Activated naive CD8-positive, alpha-beta T cell (primary cell): ENCODE measurements around the gene ACOT7.
"Not testable (repeated sequence)": the region's sequence is repeated elsewhere in the genome, so short reads cannot be mapped to it uniquely, and the experiment has no call there.

ENCODE experiments used
- H3K27ac Mint-ChIP-seq: one replicate; pipeline ENCODE4 v1.8.0; 2021; ENCODE audit warnings: mixed read lengths
- H3K27me3 Mint-ChIP-seq: one replicate; pipeline ENCODE4 v1.8.0; 2021; ENCODE audit warnings: mixed read lengths
- H3K36me3 Mint-ChIP-seq: one replicate; pipeline ENCODE4 v1.8.0; 2021; ENCODE audit warnings: mixed read lengths
- H3K4me1 Mint-ChIP-seq: one replicate; pipeline ENCODE4 v1.8.0; 2021; ENCODE audit warnings: low read depth, mixed read lengths
- H3K4me3 Mint-ChIP-seq: one replicate; pipeline ENCODE4 v1.8.0; 2021; ENCODE audit warnings: mild to moderate bottlenecking, mixed read lengths
- H3K9me3 Mint-ChIP-seq: one replicate; pipeline ENCODE4 v1.8.0; 2021; ENCODE audit warnings: low read depth, mixed read lengths

ACOT7 gene

GRCh38 chr1:6222636-6223035, 170.9 kb downstream of the ACOT7 start:
- Mint-ChIP-seq H3K36me3 (peaks cover 10% of the 10 kb centered on the region), H3K9me3 (no peaks in the 10 kb centered on the region), H3K4me1 (no peaks in the 10 kb centered on the region), H3K27me3 (no peaks in the 10 kb centered on the region), H3K4me3 (no peak overlapping the region), H3K27ac (no peak overlapping the region)

DNA sequence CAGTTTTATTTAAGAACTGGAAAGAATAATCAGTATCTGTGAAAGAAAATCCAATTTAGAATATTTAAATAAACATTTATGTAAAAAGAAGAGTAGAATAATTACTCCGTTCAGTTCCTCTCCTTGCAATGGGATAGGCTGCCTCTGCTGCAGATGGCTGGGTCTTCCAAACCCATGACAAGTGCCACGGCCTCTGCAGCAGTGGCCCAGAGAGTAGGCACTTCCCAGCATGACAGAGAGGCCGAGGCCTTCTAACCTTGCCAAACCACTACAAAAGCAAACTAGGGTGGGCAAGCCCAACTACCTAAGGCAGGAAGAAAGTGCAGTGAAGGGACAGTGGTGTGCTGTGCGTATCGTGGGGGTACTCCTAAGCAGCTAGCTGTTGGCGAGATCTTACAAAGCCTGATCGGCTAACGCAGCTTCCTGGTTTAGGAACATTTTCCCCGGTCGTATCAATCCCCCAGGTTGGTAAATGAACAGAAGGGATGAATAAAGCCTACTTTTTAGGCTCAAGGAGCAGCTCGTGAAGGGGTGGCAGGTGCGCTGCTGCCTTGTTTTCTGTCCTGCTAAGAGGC, 172.3 kb downstream of the ACOT7 start:
- no peak overlapping the region for H3K4me3 Mint-ChIP-seq
- peaks cover 7% of the 10 kb centered on the region for H3K36me3 Mint-ChIP-seq

DNA sequence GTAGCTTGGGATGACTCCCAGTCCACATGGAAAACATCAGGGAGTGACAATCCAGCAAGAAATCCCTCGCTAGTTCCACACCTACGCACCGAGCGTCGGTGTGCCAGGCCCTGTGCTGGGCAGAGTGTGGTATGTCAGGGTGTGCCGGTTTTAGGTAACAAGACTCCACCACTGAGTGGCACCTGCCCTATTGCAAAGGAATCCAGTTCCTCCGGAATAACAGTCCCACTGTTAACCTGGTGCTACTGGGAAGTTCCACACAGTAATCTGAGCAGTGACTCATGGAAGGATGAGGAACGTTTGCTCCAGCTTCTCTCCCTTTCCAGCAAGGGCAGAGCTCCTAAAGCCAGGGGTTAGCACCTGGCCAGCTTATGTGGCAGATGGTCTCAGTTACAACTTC, 173.3 kb downstream of the ACOT7 start:
- Mint-ChIP-seq H3K4me1 (no peaks in the 10 kb centered on the region), H3K27me3 (peaks cover 10% of the 10 kb centered on the region), H3K27ac (no peak overlapping the region), H3K36me3 (peaks cover 6% of the 10 kb centered on the region), H3K4me3 (no peak overlapping the region), H3K9me3 (no peaks in the 10 kb centered on the region)

More for the DNA sequence above, 172.3 kb downstream of the ACOT7 start:
- H3K9me3 Mint-ChIP-seq = no peaks in the 10 kb centered on the region
- H3K4me1 Mint-ChIP-seq = no peaks in the 10 kb centered on the region
- H3K27me3 Mint-ChIP-seq = peaks cover 4% of the 10 kb centered on the region
- no peak overlapping the region for H3K27ac Mint-ChIP-seq

DNA sequence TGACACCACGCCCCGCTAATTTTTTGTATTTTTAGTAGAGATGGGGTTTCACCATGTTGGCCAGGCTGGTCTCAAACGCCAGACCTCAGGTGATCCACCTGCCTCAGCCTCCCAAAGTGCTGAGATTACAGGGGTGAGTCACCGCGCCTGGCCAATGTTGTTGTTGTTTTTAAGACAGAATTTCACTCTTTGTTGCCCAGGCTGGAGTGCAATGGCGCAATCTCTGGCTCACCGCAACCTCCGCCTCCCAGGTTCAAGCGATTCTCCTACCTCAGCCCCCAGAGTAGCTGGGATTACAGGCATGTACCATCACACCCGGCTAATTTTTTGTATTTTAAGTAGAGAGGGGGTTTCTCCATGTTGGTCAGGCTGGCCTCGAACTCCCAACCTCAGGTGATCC, 173.9 kb downstream of the ACOT7 start:
- not testable (repeated sequence) for H3K4me1 Mint-ChIP-seq, H3K4me3 Mint-ChIP-seq, H3K36me3 Mint-ChIP-seq, H3K9me3 Mint-ChIP-seq, H3K27ac Mint-ChIP-seq
- H3K27me3 Mint-ChIP-seq = peaks cover 10% of the 10 kb centered on the region

- Mint-ChIP-seq H3K27me3 (peaks cover 10% of the 10 kb centered on the region), H3K9me3 (no peaks in the 10 kb centered on the region), H3K36me3 (peaks cover 6% of the 10 kb centered on the region), H3K4me1 (no peaks in the 10 kb centered on the region), H3K27ac (no peak overlapping the region), H3K4me3 (no peak overlapping the region)
These were observed 175.0 kb downstream of the ACOT7 start for GRCh38 chr1:6218375-6219164.
